ENCODE results near the gene ADAMTS12.

Gene ADAMTS12

DNA sequence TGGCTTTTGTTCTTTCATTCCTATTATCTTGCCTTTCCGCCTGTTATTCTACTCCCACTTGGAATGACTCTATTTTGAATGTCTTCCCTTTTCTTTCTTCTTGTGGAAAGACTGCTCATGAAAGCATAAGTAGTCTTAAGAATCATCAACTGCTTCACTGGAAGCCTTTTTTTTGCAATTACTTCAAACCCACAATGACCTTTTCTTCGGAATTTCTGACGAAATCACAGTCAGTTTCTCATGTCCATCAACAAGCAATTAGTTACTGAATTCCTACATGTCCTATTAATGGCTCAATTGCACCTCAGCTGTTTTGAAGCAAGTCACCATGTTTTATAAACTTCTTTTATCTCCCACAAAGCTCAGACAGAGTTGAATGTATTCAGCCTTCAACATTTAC is 254.8 kb downstream of the ADAMTS12 start:
- ATAC-seq: no peak
- TF ChIP-seq ZNF8 (CRISPR knock-in tag; IDR thresholded peaks at IDR 0.05): no peak
- TF ChIP-seq ZFP3 (CRISPR knock-in tag; IDR thresholded peaks at IDR 0.05): no peak
- no peak for TF ChIP-seq RARB (CRISPR knock-in tag; IDR thresholded peaks at IDR 0.05)
- TF ChIP-seq ARNTL (CRISPR knock-in tag; IDR thresholded peaks at IDR 0.05; ENCODE audit: borderline replicate concordance, low read depth): no peak

DNA sequence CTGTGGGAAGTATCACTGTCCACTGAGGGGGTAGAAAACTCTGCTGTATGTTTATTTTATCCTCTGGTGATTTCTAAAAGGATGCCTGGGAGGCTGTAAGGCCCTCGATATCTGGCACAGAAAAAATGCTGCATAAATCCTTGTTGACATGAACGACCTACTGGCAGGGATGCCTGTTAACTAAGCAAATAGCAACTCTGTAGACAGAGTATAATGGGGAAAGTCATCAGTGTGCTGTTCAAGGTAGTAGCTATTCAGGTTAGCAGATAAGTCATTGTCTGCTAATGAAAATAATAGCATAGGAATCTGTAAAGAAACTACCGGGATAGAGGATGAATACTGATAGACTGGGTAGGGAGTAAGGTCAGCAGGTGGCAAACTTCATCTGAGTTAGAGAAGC is 256.2 kb downstream of the ADAMTS12 start:
- no peak for ATAC-seq
- no peak for TF ChIP-seq RARB (CRISPR knock-in tag; IDR thresholded peaks at IDR 0.05)
- no peak for TF ChIP-seq BACH2 (CRISPR knock-in tag; IDR thresholded peaks at IDR 0.05; ENCODE audit: borderline replicate concordance)
- no peak for TF ChIP-seq ISL1 (CRISPR knock-in tag; IDR thresholded peaks at IDR 0.05)
- no peak for TF ChIP-seq ZNF8 (CRISPR knock-in tag; IDR thresholded peaks at IDR 0.05)
- TF ChIP-seq ZNF565 (CRISPR knock-in tag; conservative IDR thresholded peaks at IDR 0.05; ENCODE audit: low read depth): no peak
- TF ChIP-seq, protein P1, sequence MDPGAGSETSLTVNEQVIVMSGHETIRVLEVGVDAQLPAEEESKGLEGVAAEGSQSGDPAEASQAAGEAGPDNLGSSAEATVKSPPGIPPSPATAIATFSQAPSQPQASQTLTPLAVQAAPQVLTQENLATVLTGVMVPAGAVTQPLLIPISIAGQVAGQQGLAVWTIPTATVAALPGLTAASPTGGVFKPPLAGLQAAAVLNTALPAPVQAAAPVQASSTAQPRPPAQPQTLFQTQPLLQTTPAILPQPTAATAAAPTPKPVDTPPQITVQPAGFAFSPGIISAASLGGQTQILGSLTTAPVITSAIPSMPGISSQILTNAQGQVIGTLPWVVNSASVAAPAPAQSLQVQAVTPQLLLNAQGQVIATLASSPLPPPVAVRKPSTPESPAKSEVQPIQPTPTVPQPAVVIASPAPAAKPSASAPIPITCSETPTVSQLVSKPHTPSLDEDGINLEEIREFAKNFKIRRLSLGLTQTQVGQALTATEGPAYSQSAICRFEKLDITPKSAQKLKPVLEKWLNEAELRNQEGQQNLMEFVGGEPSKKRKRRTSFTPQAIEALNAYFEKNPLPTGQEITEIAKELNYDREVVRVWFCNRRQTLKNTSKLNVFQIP (CRISPR knock-in tag; IDR thresholded peaks at IDR 0.05; ENCODE audit: borderline replicate concordance, low read depth): no peak
- no peak for TF ChIP-seq GLIS3 (CRISPR knock-in tag; IDR thresholded peaks at IDR 0.05)
- TF ChIP-seq ZNF70 (CRISPR knock-in tag; IDR thresholded peaks at IDR 0.05): no peak
- no peak for TF ChIP-seq ARNTL (CRISPR knock-in tag; IDR thresholded peaks at IDR 0.05; ENCODE audit: borderline replicate concordance, low read depth)
- TF ChIP-seq TCF4 (CRISPR knock-in tag; IDR thresholded peaks at IDR 0.05; ENCODE audit: borderline replicate concordance): no peak
- TF ChIP-seq, protein P2, sequence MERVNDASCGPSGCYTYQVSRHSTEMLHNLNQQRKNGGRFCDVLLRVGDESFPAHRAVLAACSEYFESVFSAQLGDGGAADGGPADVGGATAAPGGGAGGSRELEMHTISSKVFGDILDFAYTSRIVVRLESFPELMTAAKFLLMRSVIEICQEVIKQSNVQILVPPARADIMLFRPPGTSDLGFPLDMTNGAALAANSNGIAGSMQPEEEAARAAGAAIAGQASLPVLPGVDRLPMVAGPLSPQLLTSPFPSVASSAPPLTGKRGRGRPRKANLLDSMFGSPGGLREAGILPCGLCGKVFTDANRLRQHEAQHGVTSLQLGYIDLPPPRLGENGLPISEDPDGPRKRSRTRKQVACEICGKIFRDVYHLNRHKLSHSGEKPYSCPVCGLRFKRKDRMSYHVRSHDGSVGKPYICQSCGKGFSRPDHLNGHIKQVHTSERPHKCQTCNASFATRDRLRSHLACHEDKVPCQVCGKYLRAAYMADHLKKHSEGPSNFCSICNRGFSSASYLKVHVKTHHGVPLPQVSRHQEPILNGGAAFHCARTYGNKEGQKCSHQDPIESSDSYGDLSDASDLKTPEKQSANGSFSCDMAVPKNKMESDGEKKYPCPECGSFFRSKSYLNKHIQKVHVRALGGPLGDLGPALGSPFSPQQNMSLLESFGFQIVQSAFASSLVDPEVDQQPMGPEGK (CRISPR knock-in tag; IDR thresholded peaks at IDR 0.05; ENCODE audit: borderline replicate concordance): no peak
- TF ChIP-seq OSR1 (CRISPR knock-in tag; IDR thresholded peaks at IDR 0.05): no peak
- no peak for TF ChIP-seq PPARA (CRISPR knock-in tag; IDR thresholded peaks at IDR 0.05; ENCODE audit: borderline replicate concordance)
- no peak for TF ChIP-seq ESRRG (CRISPR knock-in tag; IDR thresholded peaks at IDR 0.05)
- TF ChIP-seq CSDC2 (CRISPR knock-in tag; IDR thresholded peaks at IDR 0.05): no peak
- no peak for TF ChIP-seq ZC3H10 (CRISPR knock-in tag; IDR thresholded peaks at IDR 0.05)
- TF ChIP-seq, protein P3, sequence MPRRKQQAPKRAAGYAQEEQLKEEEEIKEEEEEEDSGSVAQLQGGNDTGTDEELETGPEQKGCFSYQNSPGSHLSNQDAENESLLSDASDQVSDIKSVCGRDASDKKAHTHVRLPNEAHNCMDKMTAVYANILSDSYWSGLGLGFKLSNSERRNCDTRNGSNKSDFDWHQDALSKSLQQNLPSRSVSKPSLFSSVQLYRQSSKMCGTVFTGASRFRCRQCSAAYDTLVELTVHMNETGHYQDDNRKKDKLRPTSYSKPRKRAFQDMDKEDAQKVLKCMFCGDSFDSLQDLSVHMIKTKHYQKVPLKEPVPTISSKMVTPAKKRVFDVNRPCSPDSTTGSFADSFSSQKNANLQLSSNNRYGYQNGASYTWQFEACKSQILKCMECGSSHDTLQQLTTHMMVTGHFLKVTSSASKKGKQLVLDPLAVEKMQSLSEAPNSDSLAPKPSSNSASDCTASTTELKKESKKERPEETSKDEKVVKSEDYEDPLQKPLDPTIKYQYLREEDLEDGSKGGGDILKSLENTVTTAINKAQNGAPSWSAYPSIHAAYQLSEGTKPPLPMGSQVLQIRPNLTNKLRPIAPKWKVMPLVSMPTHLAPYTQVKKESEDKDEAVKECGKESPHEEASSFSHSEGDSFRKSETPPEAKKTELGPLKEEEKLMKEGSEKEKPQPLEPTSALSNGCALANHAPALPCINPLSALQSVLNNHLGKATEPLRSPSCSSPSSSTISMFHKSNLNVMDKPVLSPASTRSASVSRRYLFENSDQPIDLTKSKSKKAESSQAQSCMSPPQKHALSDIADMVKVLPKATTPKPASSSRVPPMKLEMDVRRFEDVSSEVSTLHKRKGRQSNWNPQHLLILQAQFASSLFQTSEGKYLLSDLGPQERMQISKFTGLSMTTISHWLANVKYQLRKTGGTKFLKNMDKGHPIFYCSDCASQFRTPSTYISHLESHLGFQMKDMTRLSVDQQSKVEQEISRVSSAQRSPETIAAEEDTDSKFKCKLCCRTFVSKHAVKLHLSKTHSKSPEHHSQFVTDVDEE (CRISPR knock-in tag; IDR thresholded peaks at IDR 0.05): no peak
- TF ChIP-seq SNAI2 (CRISPR knock-in tag; IDR thresholded peaks at IDR 0.05): no peak
- TF ChIP-seq, protein P4, sequence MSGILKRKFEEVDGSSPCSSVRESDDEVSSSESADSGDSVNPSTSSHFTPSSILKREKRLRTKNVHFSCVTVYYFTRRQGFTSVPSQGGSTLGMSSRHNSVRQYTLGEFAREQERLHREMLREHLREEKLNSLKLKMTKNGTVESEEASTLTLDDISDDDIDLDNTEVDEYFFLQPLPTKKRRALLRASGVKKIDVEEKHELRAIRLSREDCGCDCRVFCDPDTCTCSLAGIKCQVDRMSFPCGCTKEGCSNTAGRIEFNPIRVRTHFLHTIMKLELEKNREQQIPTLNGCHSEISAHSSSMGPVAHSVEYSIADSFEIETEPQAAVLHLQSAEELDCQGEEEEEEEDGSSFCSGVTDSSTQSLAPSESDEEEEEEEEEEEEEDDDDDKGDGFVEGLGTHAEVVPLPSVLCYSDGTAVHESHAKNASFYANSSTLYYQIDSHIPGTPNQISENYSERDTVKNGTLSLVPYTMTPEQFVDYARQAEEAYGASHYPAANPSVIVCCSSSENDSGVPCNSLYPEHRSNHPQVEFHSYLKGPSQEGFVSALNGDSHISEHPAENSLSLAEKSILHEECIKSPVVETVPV (CRISPR knock-in tag; IDR thresholded peaks at IDR 0.05): no peak

DNA sequence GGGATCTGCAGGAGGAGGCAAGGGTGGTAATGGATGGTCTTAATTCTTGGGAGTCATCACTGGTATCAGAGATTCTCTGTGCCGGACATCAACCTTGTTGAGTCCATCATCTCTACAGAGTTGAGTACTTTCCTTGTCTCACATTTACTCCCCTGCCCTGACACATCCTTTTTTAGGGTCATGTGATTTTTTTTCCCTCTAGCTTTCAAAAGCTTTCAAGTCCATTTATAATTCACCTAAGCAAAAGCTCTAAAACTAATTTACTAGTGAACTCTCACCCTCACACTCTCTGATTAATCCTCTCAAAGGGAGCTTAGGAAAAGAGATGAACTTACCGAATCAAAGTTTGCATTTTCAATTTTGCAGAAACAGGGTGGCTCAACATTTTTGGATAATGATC is 258.1 kb downstream of the ADAMTS12 start:
- TF ChIP-seq RARB (CRISPR knock-in tag; IDR thresholded peaks at IDR 0.05): no peak
- no peak for TF ChIP-seq ESRRG (CRISPR knock-in tag; IDR thresholded peaks at IDR 0.05)
- TF ChIP-seq, protein P1 (CRISPR knock-in tag; IDR thresholded peaks at IDR 0.05; ENCODE audit: borderline replicate concordance, low read depth): no peak
- TF ChIP-seq ARNTL (CRISPR knock-in tag; IDR thresholded peaks at IDR 0.05; ENCODE audit: borderline replicate concordance, low read depth): no peak
- TF ChIP-seq ISL1 (CRISPR knock-in tag; IDR thresholded peaks at IDR 0.05): no peak
- no peak for TF ChIP-seq ZNF8 (CRISPR knock-in tag; IDR thresholded peaks at IDR 0.05)
- TF ChIP-seq SNAI2 (CRISPR knock-in tag; IDR thresholded peaks at IDR 0.05): no peak
- no peak for TF ChIP-seq PPARA (CRISPR knock-in tag; IDR thresholded peaks at IDR 0.05; ENCODE audit: borderline replicate concordance)
- TF ChIP-seq ZFP30 (CRISPR knock-in tag; IDR thresholded peaks at IDR 0.05): no peak
- ATAC-seq: no peak

Measured in SK-N-SH treated with all-trans-retinoic acid at 6 μM for 48 hours (cell line).